Cardiac muscle cell (in vitro differentiated cells and primary cell): ENCODE results near the gene CCDC81. TPM values are rescaled to one million over a fixed set of nuclear protein-coding genes. Genes with fewer than 3 reads are reported as not detected.
A peak's percentile ranks its signal among the peaks of the same experiment; 100 is the strongest.

Experiments used
- DNase-seq, 2 donors: peaks; one replicate each; pipeline versions ENCODE4 v3.0.0 to v3.0.0-alpha.2; 2010 to 2017; ENCODE audit warnings: low read depth in 1 of 2, low spot score in 1 of 2
- H3K27ac ChIP-seq: fragments of 200-600 bp; sonication (generic); 2 replicates; pipeline ENCODE4 v1.5.1; 2016
- H3K27me3 ChIP-seq: fragments of 200-600 bp; sonication (generic); 2 replicates; pipeline ENCODE4 v1.6.0; 2016; ENCODE audit warnings: control low read depth
- H3K36me3 ChIP-seq: fragments of 200-600 bp; sonication (generic); 2 replicates; pipeline ENCODE4 v1.5.1; 2016; ENCODE audit warnings: control low read depth
- H3K4me1 ChIP-seq: fragments of 200-600 bp; sonication (generic); 2 replicates; pipeline ENCODE4 v1.8.1; 2017; ENCODE audit warnings: low read depth, mild to moderate bottlenecking, mixed run types
- H3K4me3 ChIP-seq: fragments of 200-600 bp; sonication (generic); 2 replicates; pipeline ENCODE4 v1.5.1; 2016; ENCODE audit warnings: mild to moderate bottlenecking
- H3K9me3 ChIP-seq: fragments of 200-600 bp; sonication (generic); 2 replicates; pipeline ENCODE4 v1.5.1; 2017; ENCODE audit warnings: low read depth, mild to moderate bottlenecking, control low read depth
- CTCF ChIP-seq: IDR thresholded peaks from 2 replicates; pipeline ENCODE4 v1.5.1; 2012; ENCODE audit warnings: low read depth, mild to moderate bottlenecking, low read length
- polyA plus RNA-seq: library from polyadenylated mRNA; unstranded; fragments of >200 nt; fragmentation: Nextera tagmentation; extraction: Ambion mirVana; gene quantifications from 2 replicates; pipeline ENCODE4 v1.2.1, GENCODE V29; 2016
- total RNA-seq: library from RNA; depleted of rRNA; stranded (reverse); fragments of >200 nt; gene quantifications from 2 replicates; pipeline ENCODE4 v1.2.3, GENCODE V29; 2016

The CCDC81 gene
- total and polyA plus RNA-seq, 2 experiments from 2014 or later = 2.6 to 3.2 TPM

DNA sequence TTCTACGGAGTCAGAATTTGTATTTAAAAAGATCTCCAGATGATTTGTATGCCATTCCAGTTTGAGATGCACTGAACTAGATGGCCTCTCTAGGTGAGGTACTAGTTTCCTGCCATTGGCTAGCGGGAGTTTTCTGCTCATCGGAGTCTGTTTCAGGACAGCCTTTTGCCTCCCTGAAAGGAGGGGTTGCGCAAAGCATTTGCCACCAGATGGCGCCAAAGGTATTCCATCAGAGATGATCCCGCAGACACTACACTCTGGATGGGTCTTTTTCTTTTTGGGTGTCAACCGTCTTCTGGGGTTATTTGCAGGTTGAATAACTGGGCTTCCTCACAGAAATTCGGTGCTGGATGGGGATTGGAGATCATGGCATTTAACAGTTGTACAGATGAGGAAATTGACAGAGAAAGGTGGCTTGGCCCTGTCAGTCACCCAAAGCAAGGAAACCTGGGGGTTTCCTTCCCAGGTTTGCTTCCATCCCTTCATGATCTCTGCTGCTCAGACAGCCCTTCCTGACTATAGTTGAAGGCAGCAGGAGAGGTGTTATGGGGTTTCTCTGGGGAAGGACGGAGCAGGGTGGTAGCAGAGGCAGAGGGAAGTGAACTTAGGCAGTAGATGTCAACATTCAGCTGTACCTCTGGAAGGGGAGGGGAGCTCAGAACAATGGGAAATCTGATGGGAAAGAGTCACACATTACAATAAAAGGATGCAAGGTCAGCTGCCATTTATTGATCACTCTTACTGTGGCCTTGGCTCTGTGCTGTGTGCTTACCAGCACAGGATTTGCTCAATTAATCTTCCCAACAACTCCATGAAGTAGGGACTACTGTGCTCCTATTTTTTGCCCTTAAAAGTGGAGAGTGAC is 81.6 kb downstream of the CCDC81 start:
- no peaks in the 10 kb centered on the region for H3K27me3 ChIP-seq
- no peaks in the 10 kb centered on the region for H3K9me3 ChIP-seq
- H3K36me3 ChIP-seq = no peaks in the 10 kb centered on the region
- peak; percentile 87 to 91 for DNase-seq
- TF ChIP-seq CTCF = peak; percentile 85
- H3K4me1 ChIP-seq = no peaks in the 10 kb centered on the region
- no peak overlapping the region for H3K4me3 ChIP-seq
- no peak overlapping the region for H3K27ac ChIP-seq

- no peaks in the 10 kb centered on the region for H3K9me3 ChIP-seq
- no peak for TF ChIP-seq CTCF
- no peaks in the 10 kb centered on the region for H3K27me3 ChIP-seq
- no peaks in the 10 kb centered on the region for H3K4me1 ChIP-seq
- no peak overlapping the region for H3K4me3 ChIP-seq
- DNase-seq = no peak
- H3K27ac ChIP-seq = no peak overlapping the region
- H3K36me3 ChIP-seq = no peaks in the 10 kb centered on the region
Measured at GRCh38 chr11:86458294-86459001, 83.8 kb downstream of the CCDC81 start.

DNA sequence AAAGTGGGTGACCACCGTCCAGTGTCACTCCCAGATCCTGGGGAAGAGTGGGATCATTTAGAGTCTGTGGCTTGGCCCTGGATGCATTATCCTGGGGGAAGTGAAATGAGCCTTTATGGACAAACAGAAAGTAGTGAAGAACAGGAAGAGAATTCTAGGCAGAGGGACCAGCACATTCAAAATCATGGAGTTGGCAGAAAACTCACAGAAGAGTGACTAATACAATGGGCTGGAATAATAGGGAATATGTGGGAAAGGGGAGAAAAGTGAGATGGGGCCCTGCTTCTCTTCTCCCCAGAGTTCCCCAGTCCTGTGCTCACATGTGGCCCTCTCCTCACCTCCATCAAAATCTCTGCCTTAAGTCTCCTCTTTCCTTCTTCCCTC is 84.3 kb downstream of the CCDC81 start:
- Histone ChIP-seq H3K27me3 (no peaks in the 10 kb centered on the region), H3K4me3 (no peak overlapping the region), H3K36me3 (no peaks in the 10 kb centered on the region), H3K4me1 (no peaks in the 10 kb centered on the region), H3K27ac (no peak overlapping the region), H3K9me3 (no peaks in the 10 kb centered on the region)
- DNase-seq = no peak
- TF ChIP-seq CTCF = no peak

- H3K9me3 ChIP-seq = no peaks in the 10 kb centered on the region
- TF ChIP-seq CTCF = no peak
- peak in 1 of 2 donors; percentile 89 for DNase-seq
- H3K36me3 ChIP-seq = no peaks in the 10 kb centered on the region
- no peaks in the 10 kb centered on the region for H3K4me1 ChIP-seq
- H3K27me3 ChIP-seq = no peaks in the 10 kb centered on the region
- H3K4me3 ChIP-seq = no peak overlapping the region
- no peak overlapping the region for H3K27ac ChIP-seq
Measured at GRCh38 chr11:86459682-86460460, 85.2 kb downstream of the CCDC81 start.
